Calu3 (cell line): ENCODE results near the gene GINM1. TPM values are rescaled to one million over a fixed set of nuclear protein-coding genes. Genes with fewer than 3 reads are reported as not detected.

Source experiments
- BruUV-seq: library from RNA; stranded (reverse); fragments of 400-500 nt; replicated peaks from 2 replicates; lab custom pipeline; 2021; lab: Mats Ljungman, UMichigan
- CTCF ChIA-PET: fragments of 300-600 bp; sonication (Branson Sonifier 250); formaldehyde crosslinking; loops from one replicate; lab custom pipeline; 2022; ENCODE audit warnings: antibody characterized with exemption; lab: Charles Lee
- DNase-seq: peaks from one replicate; pipeline ENCODE4 v3.0.0; 2022
- H3K27ac Mint-ChIP-seq: one replicate; pipeline ENCODE4 v1.8.0; 2022; ENCODE audit warnings: mixed read lengths; ENCODE audit not compliant: unreplicated experiment
- H3K27me3 Mint-ChIP-seq: one replicate; pipeline ENCODE4 v1.8.0; 2022; ENCODE audit warnings: mixed read lengths; ENCODE audit not compliant: unreplicated experiment
- H3K36me3 Mint-ChIP-seq: one replicate; pipeline ENCODE4 v1.8.0; 2022; ENCODE audit warnings: mild to moderate bottlenecking, moderate library complexity, mixed read lengths; ENCODE audit not compliant: insufficient read depth, unreplicated experiment
- H3K4me1 Mint-ChIP-seq: one replicate; pipeline ENCODE4 v1.8.0; 2022; ENCODE audit warnings: mild to moderate bottlenecking, low read depth, mixed read lengths; ENCODE audit not compliant: unreplicated experiment
- H3K4me3 Mint-ChIP-seq: one replicate; pipeline ENCODE4 v1.8.0; 2022; ENCODE audit warnings: mild to moderate bottlenecking, low read depth, moderate library complexity, mixed read lengths; ENCODE audit not compliant: unreplicated experiment
- H3K9me3 Mint-ChIP-seq: one replicate; pipeline ENCODE4 v1.8.0; 2022; ENCODE audit warnings: low read depth, mixed read lengths; ENCODE audit not compliant: unreplicated experiment
- CTCF ChIP-seq: fragments of 200-600 bp; IDR thresholded peaks from one replicate; pipeline ENCODE4 v1.8.0; 2022; ENCODE audit warnings: antibody characterized with exemption; ENCODE audit not compliant: unreplicated experiment
- intact Hi-C: fragments of 100-400 bp; cut with micrococcal nuclease; formaldehyde crosslinking; loops from one replicate; pipeline ENCODE4 v1.10.0; 2022; ENCODE audit not compliant: unreplicated experiment
- total RNA-seq: library from RNA; stranded (reverse); gene quantifications from 2 replicates; pipeline ENCODE4 v1.2.3, GENCODE V29; 2022

The GINM1 gene
- total RNA-seq, 1 experiment from 2014 or later: 26.7 TPM

GRCh38 chr6:149636124-149636523 is 69.9 kb downstream of the GINM1 start:
- Mint-ChIP-seq H3K27me3 (no peaks in the 10 kb centered on the region), H3K9me3 (no peaks in the 10 kb centered on the region), H3K36me3 (no peaks in the 10 kb centered on the region), H3K4me3 (no peak overlapping the region), H3K27ac (no peak overlapping the region), H3K4me1 (no peaks in the 10 kb centered on the region)
- TF ChIP-seq CTCF: no peak
- no peak for DNase-seq
- CTCF ChIA-PET: no interaction called here
- BruUV-seq: no TSS peak
- intact Hi-C loops: no loop called here

Other genes starting within 250 kb of the GINM1 start
- gene TAB2, start 248.7 kb upstream of the GINM1 start, total RNA-seq: 35.7 and 38.1 TPM in 2 replicates
- 1.4 and 2.9 TPM in 2 replicates for gene SUMO4, start 166.1 kb upstream of the GINM1 start, total RNA-seq
- gene ZC3H12D, start 81.4 kb upstream of the GINM1 start, total RNA-seq: 0.05 and 0.20 TPM in 2 replicates
- 21.5 and 22.6 TPM in 2 replicates for gene PPIL4, start 20.3 kb upstream of the GINM1 start, total RNA-seq
- gene KATNA1, start 82.3 kb downstream of the GINM1 start, total RNA-seq: 9.9 and 13.1 TPM in 2 replicates
- gene LATS1, start 151.7 kb downstream of the GINM1 start, total RNA-seq: 20.0 and 20.7 TPM in 2 replicates
- 38.4 and 42.8 TPM in 2 replicates for gene NUP43, start 180.2 kb downstream of the GINM1 start, total RNA-seq
- 56.8 and 63.4 TPM in 2 replicates for gene PCMT1, start 183.4 kb downstream of the GINM1 start, total RNA-seq